HL-60 (cell line): Measurements from ENCODE around the gene PAWR.

ENCODE experiments used
- CTCF ChIP-seq: IDR thresholded peaks from one replicate; pipeline ENCODE4 v1.5.1; 2011; ENCODE audit warnings: low read length, control low read depth, inconsistent platforms; ENCODE audit not compliant: insufficient read depth
- POLR2AphosphoS5 ChIP-seq: IDR thresholded peaks from 2 replicates; pipeline ENCODE4 v1.6.1; 2012; ENCODE audit warnings: low read depth

- TF ChIP-seq CTCF (no peak), POLR2AphosphoS5 (no peak)
Measured at GRCh38 chr12:79592865-79593264, 97.9 kb downstream of the PAWR start.
